Left lung (tissue), 10 donors: ENCODE measurements around the gene MOB3A. TPM values are rescaled to one million over a fixed set of nuclear protein-coding genes. Genes with fewer than 3 reads are reported as not detected.
"Not testable (repeated sequence)": the region's sequence is repeated elsewhere in the genome, so short reads cannot be mapped to it uniquely, and the experiment has no call there.

Experiments used
- ATAC-seq: fragments of 200-7000 bp; cut with Tn5 transposase; one replicate; pipeline ENCODE4 v1.9.1; 2020; ENCODE audit warnings: moderate library complexity
- DNase-seq, 4 donors: peaks; one replicate each; pipeline ENCODE4 v3.0.0-alpha.2; 2013 to 2020
- H3K27ac ChIP-seq, 2 donors: fragments of 200-600 bp; sonication (generic) in 1 of 2; one replicate each; pipeline versions ENCODE4 v1.5.0 to v1.8.0; 2020 to 2021
- H3K27me3 ChIP-seq, 2 donors: fragments of 200-600 bp; sonication (generic) in 1 of 2; one replicate each; pipeline versions ENCODE4 v1.5.0 to v1.8.0; 2020 to 2021
- H3K36me3 ChIP-seq, 2 donors: fragments of 200-600 bp; sonication (generic) in 1 of 2; one replicate each; pipeline versions ENCODE4 v1.5.0 to v1.8.0; 2020 to 2021
- H3K4me1 ChIP-seq, 2 donors: fragments of 200-600 bp; one replicate each; pipeline ENCODE4 v1.8.0; 2021
- H3K4me3 ChIP-seq, 2 donors: fragments of 200-600 bp; sonication (generic) in 1 of 2; one replicate each; pipeline versions ENCODE4 v1.5.0 to v1.8.0; 2020 to 2021; ENCODE audit warnings: mild to moderate bottlenecking in 1 of 2
- H3K9me3 ChIP-seq, 2 donors: fragments of 200-600 bp; sonication (generic) in 1 of 2; one replicate each; pipeline versions ENCODE4 v1.5.0 to v1.8.0; 2020 to 2021
- intact Hi-C, 2 donors: fragments of 100-400 bp; cut with DNase I; formaldehyde crosslinking; loops; one replicate each; pipeline versions ENCODE4 v1.11.2 to v1.14.2; 2022
- polyA plus RNA-seq, 6 donors: library from polyadenylated mRNA; unstranded; fragments of 120-200 nt; gene quantifications; one replicate each; pipeline ENCODE4 v1.2.1, GENCODE V29; 2013; ENCODE audit not compliant: insufficient read length in 6 of 6
- total RNA-seq, 2 donors: library from RNA; stranded (reverse); fragmentation: NEBNext Ultra II Directional; extraction: Animal tissue kit (Norgen Biotek cat#: 25700); gene quantifications; one replicate each; pipeline ENCODE4 v1.2.1, GENCODE V29; 2021
- TF ChIP-seq, protein P1 (sequence below), 2 donors: fragments of 200-600 bp; sonication (generic) in 1 of 2; IDR thresholded peaks; one replicate each; pipeline versions ENCODE4 v1.5.0 to v1.8.0; 2021; ENCODE audit warnings: antibody characterized with exemption in 2 of 2
- donor health status: DM: no; HTN: yes; CAD: no.
- donor health status: DM: no; HTN: no; CAD: no.

MOB3A gene
- total and polyA plus RNA-seq, 8 donors: 20.6 to 105 (median 25.4) TPM

DNA sequence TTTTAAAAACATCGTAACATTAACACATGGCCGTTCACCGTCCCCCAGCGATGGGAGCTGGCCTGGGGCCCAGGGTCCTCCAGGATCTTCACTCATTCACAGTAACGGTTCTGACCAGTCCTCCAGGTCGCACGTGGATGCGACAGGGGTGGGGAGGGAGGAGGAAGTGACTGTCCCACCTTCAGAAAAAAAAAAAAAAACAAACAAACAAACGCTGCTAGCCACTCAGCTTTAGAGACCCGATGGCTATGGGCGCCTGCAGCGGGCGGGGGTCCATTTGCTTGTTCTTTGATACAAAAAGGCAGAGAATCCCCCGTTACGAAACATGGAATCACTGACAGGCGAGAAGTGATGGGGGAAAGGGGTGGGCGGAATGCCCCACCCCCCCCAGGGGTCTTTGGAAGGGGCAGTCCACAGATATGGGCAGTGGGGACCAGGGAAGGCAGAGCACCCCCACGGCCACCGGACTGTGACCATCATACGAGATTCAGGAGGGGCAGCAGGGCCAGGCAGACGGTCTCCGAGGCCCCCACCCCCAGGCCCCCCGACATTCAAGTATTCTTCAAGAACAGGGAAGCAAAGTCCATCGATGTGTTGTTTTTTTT lies 58.4 kb downstream of the MOB3A start:
- TF ChIP-seq, protein P1, sequence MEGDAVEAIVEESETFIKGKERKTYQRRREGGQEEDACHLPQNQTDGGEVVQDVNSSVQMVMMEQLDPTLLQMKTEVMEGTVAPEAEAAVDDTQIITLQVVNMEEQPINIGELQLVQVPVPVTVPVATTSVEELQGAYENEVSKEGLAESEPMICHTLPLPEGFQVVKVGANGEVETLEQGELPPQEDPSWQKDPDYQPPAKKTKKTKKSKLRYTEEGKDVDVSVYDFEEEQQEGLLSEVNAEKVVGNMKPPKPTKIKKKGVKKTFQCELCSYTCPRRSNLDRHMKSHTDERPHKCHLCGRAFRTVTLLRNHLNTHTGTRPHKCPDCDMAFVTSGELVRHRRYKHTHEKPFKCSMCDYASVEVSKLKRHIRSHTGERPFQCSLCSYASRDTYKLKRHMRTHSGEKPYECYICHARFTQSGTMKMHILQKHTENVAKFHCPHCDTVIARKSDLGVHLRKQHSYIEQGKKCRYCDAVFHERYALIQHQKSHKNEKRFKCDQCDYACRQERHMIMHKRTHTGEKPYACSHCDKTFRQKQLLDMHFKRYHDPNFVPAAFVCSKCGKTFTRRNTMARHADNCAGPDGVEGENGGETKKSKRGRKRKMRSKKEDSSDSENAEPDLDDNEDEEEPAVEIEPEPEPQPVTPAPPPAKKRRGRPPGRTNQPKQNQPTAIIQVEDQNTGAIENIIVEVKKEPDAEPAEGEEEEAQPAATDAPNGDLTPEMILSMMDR (IDR thresholded peaks at IDR 0.05): no peak
- Histone ChIP-seq H3K4me3 (no peak overlapping the region), H3K9me3 (peaks cover 0 to 9% of the 10 kb centered on the region in 2 donors), H3K27me3 (no peaks in the 10 kb centered on the region), H3K27ac (no peak overlapping the region), H3K4me1 (peaks cover 11 to 52% of the 10 kb centered on the region in 2 donors), H3K36me3 (peaks cover 12 to 52% of the 10 kb centered on the region in 2 donors)
- DNase-seq (peak in 1 of 4 donors; percentile 71), ATAC-seq (no peak)
- intact Hi-C loops: no loop called here

DNA sequence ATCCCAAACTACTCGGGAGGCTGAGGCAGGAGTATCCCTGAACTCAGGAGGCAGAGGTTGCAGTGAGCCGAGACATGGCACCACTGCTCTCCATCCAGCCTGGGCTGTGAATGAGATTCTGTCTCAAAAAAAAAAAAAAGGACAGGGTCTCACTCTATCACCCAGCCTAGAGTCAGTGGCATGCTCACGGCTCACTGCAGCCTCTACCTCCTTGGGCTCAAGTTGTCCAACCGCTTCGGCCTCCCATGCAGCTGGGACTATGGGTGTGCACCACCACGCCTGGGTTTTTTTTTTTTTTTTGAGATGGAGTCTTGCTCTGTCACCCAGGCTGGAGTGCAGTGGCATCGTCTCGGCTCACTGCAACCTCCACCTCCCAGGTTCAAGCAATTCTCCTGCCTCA lies 59.7 kb downstream of the MOB3A start:
- Histone ChIP-seq H3K27ac (no peak overlapping the region), H3K27me3 (no peaks in the 10 kb centered on the region), H3K36me3 (peaks cover 8 to 40% of the 10 kb centered on the region in 2 donors), H3K4me1 (peaks cover 15 to 52% of the 10 kb centered on the region in 2 donors), H3K4me3 (no peak overlapping the region), H3K9me3 (peaks cover 0 to 9% of the 10 kb centered on the region in 2 donors)
- ATAC-seq (no peak), DNase-seq (no peak)
- TF ChIP-seq, protein P1 (IDR thresholded peaks at IDR 0.05): no peak
- intact Hi-C loops: no loop called here

DNA sequence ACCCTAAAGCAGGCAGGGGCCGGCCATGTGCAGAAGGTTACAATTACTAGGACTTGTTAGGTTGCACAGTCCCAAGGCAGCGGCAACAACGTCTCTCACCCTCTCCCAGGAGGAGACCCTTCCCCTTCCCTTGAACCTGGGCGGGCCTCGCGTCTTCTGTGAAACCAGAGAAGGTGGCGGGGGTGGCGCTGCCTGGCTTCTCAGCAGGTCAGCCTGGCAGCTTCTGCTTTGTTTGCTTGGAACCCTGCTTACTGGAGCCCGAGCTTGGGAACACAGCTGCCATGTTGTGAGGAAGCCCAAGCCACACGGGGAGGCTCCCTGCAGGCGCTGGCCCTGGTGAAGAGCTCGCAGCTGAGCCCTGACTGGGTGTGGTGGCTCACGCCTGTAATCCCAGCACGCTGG lies 60.5 kb downstream of the MOB3A start:
- ATAC-seq: no peak
- intact Hi-C loops: no loop called here
- H3K27me3 ChIP-seq: no peaks in the 10 kb centered on the region
- DNase-seq: peak in 1 of 4 donors; percentile 73
- H3K27ac ChIP-seq: peak overlapping the region in 1 of 2 donors; percentile 57
- TF ChIP-seq, protein P1 (IDR thresholded peaks at IDR 0.05): no peak
- no peak overlapping the region for H3K4me3 ChIP-seq
- peaks cover 0 to 9% of the 10 kb centered on the region in 2 donors for H3K9me3 ChIP-seq
- peaks cover 15 to 52% of the 10 kb centered on the region in 2 donors for H3K4me1 ChIP-seq
- H3K36me3 ChIP-seq: peaks cover 2 to 32% of the 10 kb centered on the region in 2 donors

DNA sequence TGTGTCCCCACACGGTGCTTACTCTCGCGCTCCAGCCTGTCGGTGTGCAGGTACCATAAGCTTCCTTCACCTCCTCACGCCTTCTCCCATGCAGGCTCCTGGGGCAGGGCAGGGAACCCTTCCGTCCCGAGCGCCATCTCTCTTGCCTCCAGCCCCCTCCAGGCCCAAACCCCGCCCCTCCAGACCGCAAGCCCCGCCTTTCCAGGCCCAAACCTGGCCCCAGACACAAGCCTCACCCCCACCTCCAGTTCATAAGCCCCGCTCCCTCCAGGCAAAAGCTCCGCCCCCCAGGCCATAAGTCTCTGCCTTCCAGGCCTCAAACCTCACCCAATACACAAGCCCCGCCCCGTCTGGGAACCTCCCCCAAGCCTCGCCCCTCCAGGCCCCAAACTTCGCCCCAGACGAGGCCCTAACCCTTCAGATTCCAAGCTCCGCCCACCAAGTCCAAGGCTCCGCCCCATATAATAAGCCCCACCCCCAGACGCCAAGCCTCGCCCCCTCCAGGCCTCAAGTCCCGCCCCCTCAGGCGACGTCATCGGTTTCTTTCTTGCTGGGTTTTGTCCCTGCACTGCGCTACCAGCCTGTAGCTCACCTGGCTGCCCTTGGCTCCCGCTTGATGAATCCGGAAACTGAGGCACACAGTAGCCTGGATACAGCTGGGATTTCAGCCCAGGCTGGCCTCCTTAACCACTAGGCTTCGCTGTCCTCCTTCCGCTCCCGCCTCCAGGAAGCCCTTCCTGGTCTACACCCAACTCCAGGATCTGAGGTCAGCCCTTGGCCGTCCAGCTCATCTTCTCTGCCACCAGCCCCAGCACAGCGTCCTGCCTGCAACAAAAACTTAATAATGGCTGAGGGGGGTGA lies 61.2 kb downstream of the MOB3A start:
- peak; percentile 50 for ATAC-seq
- peaks cover 15 to 46% of the 10 kb centered on the region in 2 donors for H3K4me1 ChIP-seq

DNA sequence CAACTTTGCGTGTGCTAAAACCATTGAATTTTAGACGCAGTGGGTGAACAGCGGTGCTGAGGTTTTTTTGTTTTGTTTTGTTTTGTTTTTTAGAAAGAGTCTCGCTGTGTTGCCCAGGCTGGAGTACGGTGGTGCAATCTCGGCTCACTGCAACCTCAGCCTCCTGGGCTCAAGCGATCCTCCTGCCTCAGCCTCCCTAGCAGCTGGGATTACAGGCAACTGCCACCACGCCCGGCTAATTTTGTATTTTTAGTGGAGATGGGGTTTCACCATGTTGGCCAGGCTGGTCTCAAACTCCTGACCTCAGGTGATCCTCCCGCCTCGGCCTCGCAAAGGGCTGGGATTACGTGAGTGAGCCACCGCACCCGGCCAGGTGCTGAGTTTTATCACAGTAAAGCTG lies 61.9 kb downstream of the MOB3A start:
- DNase-seq, ATAC-seq, H3K9me3 ChIP-seq, intact Hi-C loops, H3K27me3 ChIP-seq, H3K27ac ChIP-seq: not testable (repeated sequence)
- Histone ChIP-seq H3K4me1 (peaks cover 15 to 47% of the 10 kb centered on the region in 2 donors), H3K36me3 (peaks cover 0 to 19% of the 10 kb centered on the region in 2 donors), H3K4me3 (peak overlapping the region in 1 of 2 donors; percentile 19)

More for the DNA sequence above, 61.2 kb downstream of the MOB3A start:
- H3K4me3 ChIP-seq: peak overlapping the region in 1 of 2 donors; percentile 19
- H3K27ac ChIP-seq: peak overlapping the region in 1 of 2 donors; percentile 57
- no peaks in the 10 kb centered on the region for H3K27me3 ChIP-seq
- peaks cover 0 to 9% of the 10 kb centered on the region in 2 donors for H3K9me3 ChIP-seq
- TF ChIP-seq, protein P1 (IDR thresholded peaks at IDR 0.05): no peak
- intact Hi-C loops: no loop called here
- peak in 2 of 4 donors; percentile 74 to 92 for DNase-seq
- H3K36me3 ChIP-seq: peaks cover 0 to 26% of the 10 kb centered on the region in 2 donors
